ENCODE results near the gene CBX2. TPM values are rescaled to one million over a fixed set of nuclear protein-coding genes. Genes with fewer than 3 reads are reported as not detected.

CBX2 gene
- total and polyA plus RNA-seq, 2 donors (not counting 1 experiment from before 2014, with no cell fraction given): 0.77 to 0.83 TPM

- Histone ChIP-seq H3K79me2 (ENCODE audit: control insufficient read depth, insufficient read depth, low read length) (no peaks in the 10 kb centered on the region), H3K36me3 (ENCODE audit: control insufficient read depth, insufficient read depth, low read length) (no peaks in the 10 kb centered on the region), H3K4me2 (ENCODE audit: extremely low read depth, insufficient read depth, low read length) (no peak overlapping the region), H3K27ac (ENCODE audit: insufficient read depth, low read length) (no peak overlapping the region), H2AFZ (ENCODE audit: low read length) (no peak overlapping the region), H3K9ac (ENCODE audit: insufficient read depth, low read length) (no peak overlapping the region), H3K4me3 (replicated peaks in 1 of 4; ENCODE audit: control extremely low read depth in 1 of 4, insufficient read depth in 1 of 4, low read depth in 3 of 4, low read length in 4 of 4) (no peak overlapping the region), H4K20me1 (ENCODE audit: control insufficient read depth, extremely low read depth, insufficient read depth, low read length) (no peaks in the 10 kb centered on the region), H3K27me3 (ENCODE audit: control insufficient read depth, insufficient read depth, low read length) (peaks cover 18% of the 10 kb centered on the region), H3K4me1 (ENCODE audit: control insufficient read depth, extremely low read depth, insufficient read depth, low read length) (no peaks in the 10 kb centered on the region), H3K9me3 (ENCODE audit: control insufficient read depth, insufficient read depth, low read depth, low read length) (no peaks in the 10 kb centered on the region)
- TF ChIP-seq EZH2 (IDR thresholded peaks at IDR 0.05; ENCODE audit: low read length, missing control alignments) (no peak), CTCF (conservative IDR thresholded peaks at IDR 0.05 in 1 of 2, IDR thresholded peaks at IDR 0.05 in 1 of 2; ENCODE audit: low read depth in 1 of 2, low read length in 2 of 2) (no peak)
- no peak for DNase-seq (ENCODE audit: low read depth in 2 of 2)
Observed at GRCh38 chr17:79824234-79824633, 46.3 kb downstream of the CBX2 start.

- Histone ChIP-seq H3K9ac (ENCODE audit: insufficient read depth, low read length) (no peak overlapping the region), H3K27ac (ENCODE audit: insufficient read depth, low read length) (no peak overlapping the region), H3K9me3 (ENCODE audit: control insufficient read depth, insufficient read depth, low read depth, low read length) (no peaks in the 10 kb centered on the region), H3K27me3 (ENCODE audit: control insufficient read depth, insufficient read depth, low read length) (peaks cover 10% of the 10 kb centered on the region), H3K4me2 (ENCODE audit: extremely low read depth, insufficient read depth, low read length) (no peak overlapping the region), H2AFZ (ENCODE audit: low read length) (no peak overlapping the region), H4K20me1 (ENCODE audit: control insufficient read depth, extremely low read depth, insufficient read depth, low read length) (no peaks in the 10 kb centered on the region), H3K36me3 (ENCODE audit: control insufficient read depth, insufficient read depth, low read length) (no peaks in the 10 kb centered on the region), H3K4me1 (ENCODE audit: control insufficient read depth, extremely low read depth, insufficient read depth, low read length) (no peaks in the 10 kb centered on the region), H3K4me3 (replicated peaks in 1 of 4; ENCODE audit: control extremely low read depth in 1 of 4, insufficient read depth in 1 of 4, low read depth in 3 of 4, low read length in 4 of 4) (no peak overlapping the region), H3K79me2 (ENCODE audit: control insufficient read depth, insufficient read depth, low read length) (no peaks in the 10 kb centered on the region)
- no peak for DNase-seq (ENCODE audit: low read depth in 2 of 2)
- TF ChIP-seq CTCF (conservative IDR thresholded peaks at IDR 0.05 in 1 of 2, IDR thresholded peaks at IDR 0.05 in 1 of 2; ENCODE audit: low read depth in 1 of 2, low read length in 2 of 2): no peak
- no peak for TF ChIP-seq EZH2 (IDR thresholded peaks at IDR 0.05; ENCODE audit: low read length, missing control alignments)
Observed at GRCh38 chr17:79824893-79825579, 47.1 kb downstream of the CBX2 start.

- TF ChIP-seq CTCF (conservative IDR thresholded peaks at IDR 0.05 in 1 of 2, IDR thresholded peaks at IDR 0.05 in 1 of 2; ENCODE audit: low read depth in 1 of 2, low read length in 2 of 2): no peak
- TF ChIP-seq EZH2 (IDR thresholded peaks at IDR 0.05; ENCODE audit: low read length, missing control alignments): no peak
- H3K27me3 ChIP-seq (ENCODE audit: control insufficient read depth, insufficient read depth, low read length): peaks cover 10% of the 10 kb centered on the region
- no peak for DNase-seq (ENCODE audit: low read depth in 2 of 2)
Observed at GRCh38 chr17:79825580-79825921, 47.6 kb downstream of the CBX2 start.

More at GRCh38 chr17:79825580-79825921, 47.6 kb downstream of the CBX2 start:
- Histone ChIP-seq H4K20me1 (ENCODE audit: control insufficient read depth, extremely low read depth, insufficient read depth, low read length) (no peaks in the 10 kb centered on the region), H2AFZ (ENCODE audit: low read length) (no peak overlapping the region), H3K4me3 (replicated peaks in 1 of 4; ENCODE audit: control extremely low read depth in 1 of 4, insufficient read depth in 1 of 4, low read depth in 3 of 4, low read length in 4 of 4) (no peak overlapping the region), H3K79me2 (ENCODE audit: control insufficient read depth, insufficient read depth, low read length) (no peaks in the 10 kb centered on the region), H3K27ac (ENCODE audit: insufficient read depth, low read length) (no peak overlapping the region), H3K4me1 (ENCODE audit: control insufficient read depth, extremely low read depth, insufficient read depth, low read length) (no peaks in the 10 kb centered on the region), H3K9me3 (ENCODE audit: control insufficient read depth, insufficient read depth, low read depth, low read length) (no peaks in the 10 kb centered on the region), H3K9ac (ENCODE audit: insufficient read depth, low read length) (no peak overlapping the region), H3K4me2 (ENCODE audit: extremely low read depth, insufficient read depth, low read length) (no peak overlapping the region), H3K36me3 (ENCODE audit: control insufficient read depth, insufficient read depth, low read length) (no peaks in the 10 kb centered on the region)

Measured in fibroblast of lung (primary cell).